Measurements from ENCODE around the gene MPV17L2.

The MPV17L2 gene

GRCh38 chr19:18218600-18218999, 25.6 kb downstream of the MPV17L2 start:
- DNase-seq (ENCODE audit: low spot score), result no peak

GRCh38 chr19:18219911-18220631, 27.1 kb downstream of the MPV17L2 start:
- no peak for DNase-seq (ENCODE audit: low spot score)

GRCh38 chr19:18220632-18221275, 27.7 kb downstream of the MPV17L2 start:
- DNase-seq (ENCODE audit: low spot score), result peak; percentile 93

- no peak for DNase-seq (ENCODE audit: low spot score)
These were observed 29.1 kb downstream of the MPV17L2 start for GRCh38 chr19:18221815-18222725.

- DNase-seq (ENCODE audit: low spot score), result peak; percentile 84
These were observed 31.0 kb downstream of the MPV17L2 start for GRCh38 chr19:18223860-18224524.

GRCh38 chr19:18224525-18225354, 31.7 kb downstream of the MPV17L2 start:
- DNase-seq (ENCODE audit: low spot score), result peak; percentile 99

- DNase-seq (ENCODE audit: low spot score), result no peak
These were observed 32.3 kb downstream of the MPV17L2 start for GRCh38 chr19:18225355-18225701.

- DNase-seq (ENCODE audit: low spot score), result no peak
These were observed 32.9 kb downstream of the MPV17L2 start, which contains the start of gene PDE4C for GRCh38 chr19:18225702-18226468. TSS of gene PDE4C (minus strand) at chr19:18226438. CDS start at chr19:18226415, 23 bp downstream.

- no peak for DNase-seq (ENCODE audit: low spot score)
These were observed 34.1 kb downstream of the MPV17L2 start for GRCh38 chr19:18226956-18227780.

- no peak for DNase-seq (ENCODE audit: low spot score)
These were observed 34.8 kb downstream of the MPV17L2 start for GRCh38 chr19:18227781-18228271.

- DNase-seq (ENCODE audit: low spot score), result no peak
These were observed 36.5 kb downstream of the MPV17L2 start for GRCh38 chr19:18229474-18229873.

- DNase-seq (ENCODE audit: low spot score), result no peak
These were observed 36.9 kb downstream of the MPV17L2 start for GRCh38 chr19:18229915-18230314.

GRCh38 chr19:18230941-18231734, 38.1 kb downstream of the MPV17L2 start:
- no peak for DNase-seq (ENCODE audit: low spot score)

- DNase-seq (ENCODE audit: low spot score), result no peak
These were observed 38.8 kb downstream of the MPV17L2 start for GRCh38 chr19:18231775-18232174.

- DNase-seq (ENCODE audit: low spot score), result peak; percentile 90
These were observed 39.7 kb downstream of the MPV17L2 start for GRCh38 chr19:18232540-18233223.

GRCh38 chr19:18233224-18233825, 40.3 kb downstream of the MPV17L2 start:
- peak; percentile 97 for DNase-seq (ENCODE audit: low spot score)

- no peak for DNase-seq (ENCODE audit: low spot score)
These were observed 41.2 kb downstream of the MPV17L2 start for GRCh38 chr19:18234194-18234593.
